Measurements from ENCODE around the gene CDCP1. TPM values are rescaled to one million over a fixed set of nuclear protein-coding genes. Genes with fewer than 3 reads are reported as not detected.

CDCP1 gene
- total RNA-seq, 2 donors from 2014 or later = 8.9 to 13.1 TPM

DNA sequence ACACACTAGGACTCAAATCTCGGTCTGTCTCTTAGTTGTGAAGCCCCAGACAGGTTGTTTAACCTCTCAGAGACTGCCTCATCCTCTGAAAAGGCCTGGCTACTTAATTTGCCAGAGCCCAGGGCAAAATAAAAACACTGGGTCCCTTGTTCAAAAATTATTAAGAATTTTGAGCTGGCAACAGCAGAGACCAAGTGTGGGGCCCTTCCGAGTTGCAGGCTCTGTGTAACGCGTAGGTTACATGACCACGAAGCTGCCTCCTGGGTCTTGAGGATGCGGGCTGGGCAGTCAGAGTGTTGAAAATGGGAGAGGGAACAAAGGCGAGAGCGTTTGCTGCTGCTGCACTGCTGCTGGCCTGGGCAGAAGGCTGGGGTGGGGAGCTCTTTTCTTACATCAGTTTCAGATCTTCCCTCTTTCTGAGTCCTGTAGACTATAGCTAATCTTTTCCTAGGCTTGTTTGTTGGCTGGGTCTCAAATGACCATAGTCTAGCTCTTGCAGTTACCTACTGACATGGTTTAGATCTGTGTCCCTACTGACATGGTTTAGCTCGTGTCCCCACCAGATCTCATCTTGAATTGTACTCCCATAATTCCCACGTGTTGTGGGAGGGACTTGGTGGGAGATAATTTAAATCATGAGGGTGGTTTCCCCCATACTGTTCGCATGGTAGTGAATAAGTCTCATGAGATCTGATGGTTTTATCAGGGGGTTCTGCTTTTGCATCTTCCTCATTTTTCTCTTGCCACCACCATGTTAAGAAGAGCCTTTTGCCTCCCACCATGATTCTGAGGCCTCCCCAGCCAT lies 70.2 kb downstream of the CDCP1 start:
- TF ChIP-seq, protein P1, sequence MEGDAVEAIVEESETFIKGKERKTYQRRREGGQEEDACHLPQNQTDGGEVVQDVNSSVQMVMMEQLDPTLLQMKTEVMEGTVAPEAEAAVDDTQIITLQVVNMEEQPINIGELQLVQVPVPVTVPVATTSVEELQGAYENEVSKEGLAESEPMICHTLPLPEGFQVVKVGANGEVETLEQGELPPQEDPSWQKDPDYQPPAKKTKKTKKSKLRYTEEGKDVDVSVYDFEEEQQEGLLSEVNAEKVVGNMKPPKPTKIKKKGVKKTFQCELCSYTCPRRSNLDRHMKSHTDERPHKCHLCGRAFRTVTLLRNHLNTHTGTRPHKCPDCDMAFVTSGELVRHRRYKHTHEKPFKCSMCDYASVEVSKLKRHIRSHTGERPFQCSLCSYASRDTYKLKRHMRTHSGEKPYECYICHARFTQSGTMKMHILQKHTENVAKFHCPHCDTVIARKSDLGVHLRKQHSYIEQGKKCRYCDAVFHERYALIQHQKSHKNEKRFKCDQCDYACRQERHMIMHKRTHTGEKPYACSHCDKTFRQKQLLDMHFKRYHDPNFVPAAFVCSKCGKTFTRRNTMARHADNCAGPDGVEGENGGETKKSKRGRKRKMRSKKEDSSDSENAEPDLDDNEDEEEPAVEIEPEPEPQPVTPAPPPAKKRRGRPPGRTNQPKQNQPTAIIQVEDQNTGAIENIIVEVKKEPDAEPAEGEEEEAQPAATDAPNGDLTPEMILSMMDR (conservative IDR thresholded peaks at IDR 0.05) = no peak
- Histone ChIP-seq H3K27ac (ENCODE audit: low read depth, low read length) (no peak overlapping the region), H3K4me1 (ENCODE audit: control insufficient read depth, insufficient read depth, low read length) (no peaks in the 10 kb centered on the region), H3K36me3 (ENCODE audit: control insufficient read depth, insufficient read depth, low read length) (no peaks in the 10 kb centered on the region), H3K9ac (ENCODE audit: extremely low read depth, low read length, poor library complexity, severe bottlenecking) (no peak overlapping the region), H3K9me3 (ENCODE audit: control insufficient read depth, low read length) (no peaks in the 10 kb centered on the region), H3K4me3 (ENCODE audit: low read length) (no peak overlapping the region), H3K27me3 (ENCODE audit: control insufficient read depth, insufficient read depth, low read length, poor library complexity, severe bottlenecking) (peaks cover 4% of the 10 kb centered on the region)
- H3K27ac Mint-ChIP-seq = no peak overlapping the region
- WGBS, 2 experiments (ENCODE audit: insufficient coverage in 1 of 2, insufficient read length in 1 of 2) = 86 to 92% methylated on average over 4 to 11 of the region's 11 CpGs
- no peak for DNase-seq
- H3K4me1 Mint-ChIP-seq = no peaks in the 10 kb centered on the region
- no peaks in the 10 kb centered on the region for H3K36me3 Mint-ChIP-seq (ENCODE audit: low read depth)
- no peak overlapping the region for H3K4me3 Mint-ChIP-seq
- H3K27me3 Mint-ChIP-seq (ENCODE audit: insufficient read depth) = peaks cover 10% of the 10 kb centered on the region
- H3K9me3 Mint-ChIP-seq = peaks cover 7% of the 10 kb centered on the region

DNA sequence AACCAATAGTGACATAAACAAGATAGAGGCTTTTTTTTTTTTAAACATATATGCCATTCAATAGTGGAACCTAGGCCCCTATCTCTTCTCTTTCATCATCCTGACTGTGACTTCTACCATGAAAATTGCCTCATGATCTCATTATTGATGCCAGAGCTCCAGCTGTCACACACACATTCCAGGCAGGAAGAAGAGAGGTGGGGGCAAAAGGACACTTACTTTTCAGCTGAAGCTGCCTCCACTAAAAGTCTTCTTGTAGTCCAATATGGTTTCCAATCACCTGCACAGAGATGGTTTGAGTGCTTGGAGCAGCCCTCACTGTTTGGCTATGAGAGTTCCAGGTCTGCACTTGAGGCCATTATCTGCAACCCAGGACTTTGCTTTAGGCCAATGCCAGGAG lies 75.1 kb downstream of the CDCP1 start:
- no peaks in the 10 kb centered on the region for H3K9me3 ChIP-seq (ENCODE audit: control insufficient read depth, low read length)
- no peak overlapping the region for H3K27ac ChIP-seq (ENCODE audit: low read depth, low read length)
- no peak overlapping the region for H3K9ac ChIP-seq (ENCODE audit: extremely low read depth, low read length, poor library complexity, severe bottlenecking)
- TF ChIP-seq, protein P1 (conservative IDR thresholded peaks at IDR 0.05) = no peak
- no peaks in the 10 kb centered on the region for H3K4me1 Mint-ChIP-seq
- peaks cover 4% of the 10 kb centered on the region for H3K27me3 ChIP-seq (ENCODE audit: control insufficient read depth, insufficient read depth, low read length, poor library complexity, severe bottlenecking)
- DNase-seq = no peak
- no peak overlapping the region for H3K4me3 Mint-ChIP-seq
- no peaks in the 10 kb centered on the region for H3K4me1 ChIP-seq (ENCODE audit: control insufficient read depth, insufficient read depth, low read length)
- no peak overlapping the region for H3K4me3 ChIP-seq (ENCODE audit: low read length)
- H3K36me3 ChIP-seq (ENCODE audit: control insufficient read depth, insufficient read depth, low read length) = no peaks in the 10 kb centered on the region
- H3K36me3 Mint-ChIP-seq (ENCODE audit: low read depth) = no peaks in the 10 kb centered on the region
- peaks cover 19% of the 10 kb centered on the region for H3K27me3 Mint-ChIP-seq (ENCODE audit: insufficient read depth)
- no peaks in the 10 kb centered on the region for H3K9me3 Mint-ChIP-seq
- H3K27ac Mint-ChIP-seq = no peak overlapping the region

DNA sequence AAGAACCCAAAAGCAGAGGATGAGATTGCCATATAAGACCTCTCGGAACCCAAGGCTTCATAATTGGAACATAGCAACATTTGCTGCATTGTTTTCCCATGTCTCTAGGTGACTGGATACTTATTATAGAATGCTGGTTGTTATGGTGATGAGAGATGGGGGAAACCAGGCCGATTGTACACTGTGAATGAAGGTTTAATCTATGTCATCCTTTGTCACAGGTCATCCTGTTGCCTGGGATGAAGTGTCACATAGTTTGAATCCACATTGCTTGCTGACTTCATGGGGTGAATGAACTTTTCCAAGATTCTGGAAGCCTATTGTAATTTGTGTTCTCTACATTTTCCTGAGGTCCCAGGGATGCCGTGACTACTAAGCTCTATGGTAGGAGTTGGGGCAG lies 78.2 kb downstream of the CDCP1 start:
- no peaks in the 10 kb centered on the region for H3K9me3 Mint-ChIP-seq
- WGBS, 2 experiments (ENCODE audit: insufficient coverage in 1 of 2, insufficient read length in 1 of 2) = 58 to 91% methylated on average over 2 to 3 of the region's 3 CpGs
- Histone ChIP-seq H3K36me3 (ENCODE audit: control insufficient read depth, insufficient read depth, low read length) (no peaks in the 10 kb centered on the region), H3K9ac (ENCODE audit: extremely low read depth, low read length, poor library complexity, severe bottlenecking) (no peak overlapping the region), H3K4me3 (ENCODE audit: low read length) (no peak overlapping the region), H3K4me1 (ENCODE audit: control insufficient read depth, insufficient read depth, low read length) (no peaks in the 10 kb centered on the region), H3K27me3 (ENCODE audit: control insufficient read depth, insufficient read depth, low read length, poor library complexity, severe bottlenecking) (no peaks in the 10 kb centered on the region), H3K27ac (ENCODE audit: low read depth, low read length) (no peak overlapping the region), H3K9me3 (ENCODE audit: control insufficient read depth, low read length) (no peaks in the 10 kb centered on the region)
- peaks cover 19% of the 10 kb centered on the region for H3K27me3 Mint-ChIP-seq (ENCODE audit: insufficient read depth)
- H3K27ac Mint-ChIP-seq = no peak overlapping the region
- no peaks in the 10 kb centered on the region for H3K4me1 Mint-ChIP-seq
- H3K36me3 Mint-ChIP-seq (ENCODE audit: low read depth) = no peaks in the 10 kb centered on the region
- no peak for DNase-seq
- TF ChIP-seq, protein P1 (conservative IDR thresholded peaks at IDR 0.05) = no peak
- no peak overlapping the region for H3K4me3 Mint-ChIP-seq

All from endodermal cell (in vitro differentiated cells).